ENCODE measurements around the gene LSM10. TPM values are rescaled to one million over a fixed set of nuclear protein-coding genes. Genes with fewer than 3 reads are reported as not detected.

Gene LSM10
- total RNA-seq, 2 donors from 2014 or later = 36.8 to 72.7 TPM

DNA sequence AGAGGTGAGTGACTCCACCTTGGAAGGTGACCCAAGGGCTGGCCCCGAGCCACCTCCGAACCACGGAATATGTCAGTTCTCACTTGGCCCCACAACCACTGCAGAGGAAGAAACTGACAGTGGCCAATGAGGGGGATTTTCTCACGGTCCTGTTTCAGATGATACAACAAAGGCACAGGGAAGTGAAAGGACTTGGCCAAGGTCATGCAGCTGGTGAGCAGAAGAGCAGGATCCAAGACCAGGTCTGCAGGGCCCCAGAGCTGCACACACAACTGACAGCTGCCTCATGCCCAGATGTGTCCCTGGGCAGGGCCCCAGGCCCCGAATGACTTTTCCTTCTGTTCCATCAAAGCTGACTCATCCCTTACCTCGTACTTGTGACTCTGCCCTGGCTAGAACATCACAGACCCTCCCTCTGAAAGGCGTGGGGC, 48.5 kb downstream of the LSM10 start:
- H3K27ac ChIP-seq = no peak overlapping the region
- no peaks in the 10 kb centered on the region for H3K4me1 ChIP-seq (replicated peaks)
- intact Hi-C loops (cut with DNase I) = no loop called here
- H3K27me3 ChIP-seq (replicated peaks; ENCODE audit: insufficient read depth) = no peaks in the 10 kb centered on the region
- WGBS = 63% methylated on average over 7 of the region's 7 CpGs
- peaks cover 5 to 12% of the 10 kb centered on the region in 2 donors for H3K36me3 ChIP-seq
- DNase-seq (ENCODE audit: low spot score) = no peak
- no peaks in the 10 kb centered on the region for H3K9me3 ChIP-seq
- no peak overlapping the region for H3K4me3 ChIP-seq
- TF ChIP-seq, protein P1, sequence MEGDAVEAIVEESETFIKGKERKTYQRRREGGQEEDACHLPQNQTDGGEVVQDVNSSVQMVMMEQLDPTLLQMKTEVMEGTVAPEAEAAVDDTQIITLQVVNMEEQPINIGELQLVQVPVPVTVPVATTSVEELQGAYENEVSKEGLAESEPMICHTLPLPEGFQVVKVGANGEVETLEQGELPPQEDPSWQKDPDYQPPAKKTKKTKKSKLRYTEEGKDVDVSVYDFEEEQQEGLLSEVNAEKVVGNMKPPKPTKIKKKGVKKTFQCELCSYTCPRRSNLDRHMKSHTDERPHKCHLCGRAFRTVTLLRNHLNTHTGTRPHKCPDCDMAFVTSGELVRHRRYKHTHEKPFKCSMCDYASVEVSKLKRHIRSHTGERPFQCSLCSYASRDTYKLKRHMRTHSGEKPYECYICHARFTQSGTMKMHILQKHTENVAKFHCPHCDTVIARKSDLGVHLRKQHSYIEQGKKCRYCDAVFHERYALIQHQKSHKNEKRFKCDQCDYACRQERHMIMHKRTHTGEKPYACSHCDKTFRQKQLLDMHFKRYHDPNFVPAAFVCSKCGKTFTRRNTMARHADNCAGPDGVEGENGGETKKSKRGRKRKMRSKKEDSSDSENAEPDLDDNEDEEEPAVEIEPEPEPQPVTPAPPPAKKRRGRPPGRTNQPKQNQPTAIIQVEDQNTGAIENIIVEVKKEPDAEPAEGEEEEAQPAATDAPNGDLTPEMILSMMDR (IDR thresholded peaks at IDR 0.05) = no peak
- no peak for TF ChIP-seq POLR2AphosphoS5 (IDR thresholded peaks at IDR 0.05)
- TF ChIP-seq POLR2A (IDR thresholded peaks at IDR 0.05) = no peak

DNA sequence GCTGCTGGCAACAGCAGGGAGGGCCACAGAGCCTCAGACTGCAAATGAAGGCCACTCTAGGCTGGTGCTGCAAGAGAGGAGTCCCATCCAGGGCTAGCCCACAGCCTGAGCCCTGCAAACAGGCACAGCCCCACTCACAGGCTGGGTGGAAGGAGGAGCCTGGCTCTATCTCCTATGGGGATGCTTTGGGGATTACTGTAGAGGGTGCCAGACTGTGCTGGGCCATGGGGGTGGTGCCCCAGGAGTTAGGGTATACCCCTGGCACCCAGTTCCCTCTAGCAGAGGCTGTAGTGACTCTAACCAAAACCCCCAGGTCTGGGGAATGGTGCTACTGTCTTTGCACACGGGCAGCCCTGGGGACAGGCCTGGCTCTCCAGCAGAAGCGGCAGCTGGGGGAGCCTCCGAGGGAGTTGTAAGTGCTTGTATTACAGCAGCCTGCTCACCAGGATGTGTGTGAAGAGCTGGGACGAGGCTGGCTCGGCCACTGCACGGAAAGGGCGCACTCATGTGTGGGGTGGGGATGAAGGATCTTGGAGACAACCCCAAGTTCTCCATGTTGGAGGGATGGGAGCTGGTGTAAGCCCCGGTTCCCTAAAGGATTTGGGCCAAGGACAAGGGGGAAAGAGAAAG, 50.9 kb downstream of the LSM10 start:
- 93% methylated on average over 8 of the region's 8 CpGs for WGBS
- no peak overlapping the region for H3K4me3 ChIP-seq
- intact Hi-C loops (cut with DNase I) = no loop called here
- DNase-seq (ENCODE audit: low spot score) = no peak
- peaks cover 0 to 5% of the 10 kb centered on the region in 2 donors for H3K36me3 ChIP-seq
- no peaks in the 10 kb centered on the region for H3K4me1 ChIP-seq (replicated peaks)
- no peaks in the 10 kb centered on the region for H3K27me3 ChIP-seq (replicated peaks; ENCODE audit: insufficient read depth)
- no peak overlapping the region for H3K27ac ChIP-seq
- no peak for TF ChIP-seq POLR2AphosphoS5 (IDR thresholded peaks at IDR 0.05)
- TF ChIP-seq, protein P1 (IDR thresholded peaks at IDR 0.05) = no peak
- TF ChIP-seq POLR2A (IDR thresholded peaks at IDR 0.05) = no peak
- no peaks in the 10 kb centered on the region for H3K9me3 ChIP-seq

DNA sequence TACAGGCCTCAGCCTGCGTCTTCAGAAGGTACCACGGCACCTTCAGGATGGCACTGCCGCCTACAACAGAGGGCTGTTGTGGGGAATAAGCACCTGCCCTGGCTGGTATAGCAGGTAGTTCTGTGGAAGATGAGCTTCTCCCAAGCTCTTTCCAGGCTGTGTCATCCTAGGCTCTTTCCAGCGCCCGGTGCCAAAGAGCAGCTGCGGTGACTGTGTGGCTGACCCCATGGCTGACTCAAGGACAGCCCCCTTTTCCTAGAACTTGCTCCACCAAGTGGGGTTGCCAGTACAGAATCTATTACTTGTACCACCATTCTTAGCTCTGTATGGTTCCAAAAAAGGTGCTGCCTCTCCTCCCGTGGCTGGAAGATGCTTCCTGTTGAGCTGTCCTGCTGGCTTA, 52.4 kb downstream of the LSM10 start:
- no peak overlapping the region for H3K27ac ChIP-seq
- DNase-seq (ENCODE audit: low spot score) = no peak

DNA sequence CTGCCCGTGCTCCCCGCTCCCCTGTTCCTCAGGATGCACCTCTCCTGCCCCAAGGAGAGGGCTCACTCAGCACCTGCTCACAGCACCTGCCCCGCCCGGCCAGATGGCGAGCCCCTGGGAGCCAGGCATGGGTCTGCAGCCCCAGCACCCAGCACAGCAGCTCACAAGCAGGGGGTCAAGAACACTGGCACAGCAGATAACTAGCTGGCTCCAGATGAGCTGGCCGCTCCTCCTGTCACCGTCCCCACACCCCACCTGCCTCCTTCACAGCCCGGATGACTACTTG, 53.4 kb downstream of the LSM10 start:
- H3K36me3 ChIP-seq = peaks cover 0 to 5% of the 10 kb centered on the region in 2 donors
- no peak overlapping the region for H3K27ac ChIP-seq
- no peaks in the 10 kb centered on the region for H3K27me3 ChIP-seq (replicated peaks; ENCODE audit: insufficient read depth)
- no peaks in the 10 kb centered on the region for H3K4me1 ChIP-seq (replicated peaks)
- 89% methylated on average over 8 of the region's 8 CpGs for WGBS
- TF ChIP-seq POLR2AphosphoS5 (IDR thresholded peaks at IDR 0.05) = no peak
- TF ChIP-seq, protein P1 (IDR thresholded peaks at IDR 0.05) = no peak
- no peak for TF ChIP-seq POLR2A (IDR thresholded peaks at IDR 0.05)
- no peak overlapping the region for H3K4me3 ChIP-seq
- H3K9me3 ChIP-seq = no peaks in the 10 kb centered on the region
- intact Hi-C loops (cut with DNase I) = no loop called here
- DNase-seq (ENCODE audit: low spot score) = no peak

More for the DNA sequence above, 52.4 kb downstream of the LSM10 start:
- Histone ChIP-seq H3K36me3 (peaks cover 0 to 5% of the 10 kb centered on the region in 2 donors), H3K4me3 (no peak overlapping the region), H3K9me3 (no peaks in the 10 kb centered on the region), H3K27me3 (replicated peaks; ENCODE audit: insufficient read depth) (no peaks in the 10 kb centered on the region), H3K4me1 (replicated peaks) (no peaks in the 10 kb centered on the region)
- WGBS = 89% methylated on average over 7 of the region's 7 CpGs
- TF ChIP-seq POLR2AphosphoS5 (IDR thresholded peaks at IDR 0.05) = no peak
- TF ChIP-seq, protein P1 (IDR thresholded peaks at IDR 0.05) = no peak
- no peak for TF ChIP-seq POLR2A (IDR thresholded peaks at IDR 0.05)
- intact Hi-C loops (cut with DNase I) = no loop called here
